GM04503 (cell line): ENCODE results near the gene TMTC1.
A peak's percentile ranks its signal among the peaks of the same experiment; 100 is the strongest.

Source experiments
- DNase-seq: peaks from one replicate; pipeline ENCODE4 v3.0.0-alpha.2; 2012; ENCODE audit warnings: low read depth

TMTC1 gene

DNA sequence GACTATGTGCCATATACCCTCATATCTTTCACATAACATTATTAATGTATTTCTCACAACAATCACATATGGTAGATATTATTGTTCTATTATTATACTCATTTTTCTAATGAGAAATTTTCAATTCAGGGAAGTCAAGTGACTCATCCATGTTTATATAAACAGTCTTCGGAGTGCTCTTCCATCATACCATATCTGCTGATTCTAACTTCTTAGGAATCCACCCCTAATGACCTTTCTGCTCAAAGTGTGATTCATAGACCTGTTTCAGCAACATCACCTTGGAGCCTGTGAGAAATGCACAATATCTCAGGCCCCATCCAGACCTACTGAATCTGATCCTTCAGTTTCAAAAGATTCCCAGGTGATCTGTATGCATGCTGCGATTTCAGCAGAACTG lies 246.4 kb downstream of the TMTC1 start:
- DNase-seq, result no peak

- DNase-seq, result no peak
These were observed 248.8 kb downstream of the TMTC1 start for GRCh38 chr12:29534935-29535334.

DNA sequence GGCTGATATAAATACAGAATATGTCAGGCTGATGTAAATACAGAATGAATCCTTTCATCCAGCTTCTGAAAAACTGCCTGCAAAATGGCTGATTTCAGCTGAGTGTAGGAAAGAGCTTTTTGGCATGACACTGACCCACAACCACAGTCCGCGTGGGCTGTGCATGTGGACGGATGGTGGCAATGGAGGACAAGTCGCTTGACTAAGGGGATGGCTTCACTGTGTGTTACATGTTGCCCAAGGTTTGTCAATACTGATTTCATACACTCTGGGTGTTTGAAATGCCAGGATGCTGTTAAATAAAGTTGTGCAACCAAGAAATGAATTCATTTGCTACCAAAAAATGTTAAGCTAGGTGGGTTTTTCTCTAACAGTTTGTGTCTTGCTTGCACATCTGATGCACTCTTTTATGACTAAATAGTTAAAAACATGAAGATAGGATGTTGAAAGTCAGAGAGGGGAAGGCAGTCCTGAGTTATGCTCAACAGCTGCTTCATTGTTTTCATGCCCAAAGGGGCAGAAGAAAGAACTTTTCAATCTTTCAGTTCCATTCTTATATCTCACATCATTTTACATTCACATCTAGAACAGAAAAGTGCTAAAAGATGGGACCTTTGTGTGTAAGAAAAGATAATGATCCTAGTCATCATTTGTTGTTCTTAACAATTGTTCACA lies 249.8 kb downstream of the TMTC1 start:
- no peak for DNase-seq

DNA sequence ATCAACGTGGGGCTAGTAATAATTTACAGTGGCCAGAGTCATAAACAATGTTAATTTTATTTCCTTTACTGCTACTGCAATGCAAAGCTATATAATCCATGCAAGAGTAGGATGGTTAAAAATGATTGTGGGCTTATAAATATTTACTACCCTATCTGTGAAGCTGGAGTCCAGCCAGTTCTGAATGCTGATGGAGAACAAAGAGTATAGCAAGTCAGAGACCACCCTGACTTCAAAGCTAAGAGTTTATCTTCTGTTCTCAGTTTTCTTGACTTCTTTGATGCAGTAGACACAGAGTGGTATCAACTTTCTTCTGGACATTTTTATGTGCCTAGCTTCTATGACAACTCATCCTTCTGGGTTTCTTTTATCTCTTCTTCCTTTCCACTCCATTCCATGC lies 252.3 kb downstream of the TMTC1 start:
- DNase-seq, result no peak

DNA sequence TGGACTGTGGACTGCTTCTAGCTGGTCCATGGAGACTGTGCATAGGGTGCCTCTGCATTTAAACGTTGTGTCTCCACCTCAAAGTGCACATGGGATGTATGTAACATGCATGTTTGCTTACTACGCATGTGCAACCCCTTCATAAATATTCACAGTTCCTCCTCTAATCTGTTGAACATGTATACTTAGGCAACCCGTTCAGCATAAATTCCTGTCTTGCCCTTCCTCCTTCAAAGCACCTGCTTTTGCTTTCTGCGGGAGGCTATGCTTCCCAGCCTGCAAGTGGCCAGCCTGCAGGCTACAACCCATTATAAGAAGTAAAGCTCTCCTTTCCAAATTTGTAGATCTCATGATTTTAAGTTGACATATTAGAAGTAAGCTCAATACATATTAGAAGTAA lies 253.3 kb downstream of the TMTC1 start:
- no peak for DNase-seq

- DNase-seq, result no peak
These were observed 255.6 kb downstream of the TMTC1 start for GRCh38 chr12:29528161-29528560.

GRCh38 chr12:29521951-29522350 lies 261.8 kb downstream of the TMTC1 start:
- no peak for DNase-seq

GRCh38 chr12:29519585-29520182 lies 264.1 kb downstream of the TMTC1 start:
- DNase-seq, result no peak

DNA sequence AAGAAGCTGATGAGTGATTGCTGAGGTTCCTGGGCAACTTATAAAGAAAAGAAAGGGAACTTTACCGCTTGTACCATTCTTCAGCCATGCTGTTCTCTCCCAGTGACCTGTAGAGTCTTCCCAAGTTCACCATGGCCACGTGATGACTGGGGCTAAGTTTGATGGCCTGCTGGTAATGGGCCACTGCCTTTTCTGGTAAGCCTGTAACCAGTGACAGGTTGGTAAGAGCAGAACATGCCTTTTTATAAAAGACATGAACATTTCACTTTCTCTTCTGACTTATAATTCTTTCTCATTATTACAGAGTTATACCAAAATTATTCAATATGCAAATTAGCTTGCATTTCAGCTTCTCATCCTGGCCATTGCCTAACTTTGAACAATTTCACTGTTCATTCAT lies 265.3 kb downstream of the TMTC1 start:
- DNase-seq, result no peak

- no peak for DNase-seq
These were observed 266.5 kb downstream of the TMTC1 start for GRCh38 chr12:29517264-29517663.

DNA sequence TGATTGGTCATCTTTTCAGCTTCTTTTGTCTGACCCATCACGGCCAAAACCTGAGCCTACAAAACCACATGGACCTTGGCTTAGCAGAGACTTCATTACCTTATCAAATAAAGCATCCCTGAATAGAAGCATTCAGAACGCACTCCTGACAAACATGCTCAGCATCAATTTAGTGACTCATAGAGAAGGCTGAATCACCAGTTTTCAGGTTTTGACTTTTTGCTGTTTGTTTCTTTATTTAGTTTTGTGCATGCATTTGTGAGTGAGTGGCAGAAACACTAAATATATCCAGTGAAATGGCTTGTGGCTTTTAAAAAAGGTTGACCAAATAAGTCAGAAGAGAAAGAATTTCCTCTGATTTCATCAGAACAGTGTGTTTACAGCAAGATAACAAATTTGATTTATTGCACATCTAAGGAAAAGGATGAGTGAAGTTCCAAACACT lies 267.3 kb downstream of the TMTC1 start:
- peak; percentile 3 for DNase-seq

- no peak for DNase-seq
These were observed 273.1 kb downstream of the TMTC1 start for GRCh38 chr12:29510591-29511185.

- DNase-seq, result no peak
These were observed 274.2 kb downstream of the TMTC1 start for GRCh38 chr12:29509503-29509902.

GRCh38 chr12:29508949-29509348 lies 274.8 kb downstream of the TMTC1 start:
- DNase-seq, result no peak

DNA sequence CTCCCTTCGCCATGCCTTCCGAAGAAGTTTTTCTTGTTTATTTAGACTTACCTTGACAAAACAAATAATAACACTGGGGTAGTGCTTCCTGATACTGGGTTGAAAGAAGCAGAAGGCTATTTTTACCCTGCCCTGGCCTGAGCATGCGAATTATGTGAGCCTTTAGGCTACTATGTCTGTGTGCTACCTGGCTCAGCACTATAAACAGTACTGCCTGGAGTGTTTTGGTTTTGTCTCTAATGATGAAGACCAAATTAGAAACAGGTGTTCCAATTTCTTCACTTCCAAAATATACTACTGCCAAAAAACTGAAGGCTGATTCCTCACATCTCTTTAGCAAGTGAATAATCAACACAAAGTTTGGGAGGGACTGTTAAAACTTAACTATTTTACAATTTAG lies 278.6 kb downstream of the TMTC1 start:
- no peak for DNase-seq

- DNase-seq, result no peak
These were observed 280.5 kb downstream of the TMTC1 start for GRCh38 chr12:29503283-29503682.

GRCh38 chr12:29499235-29499634 lies 284.5 kb downstream of the TMTC1 start:
- DNase-seq, result no peak

- no peak for DNase-seq
These were observed 286.2 kb downstream of the TMTC1 start, which contains the start of gene OVCH1 for GRCh38 chr12:29497588-29497987. Gene OVCH1, minus strand, starts transcription at chr12:29497686. Its CDS starts 0 bp downstream, at chr12:29497686.

GRCh38 chr12:29492891-29493290 lies 290.9 kb downstream of the TMTC1 start:
- DNase-seq, result no peak

DNA sequence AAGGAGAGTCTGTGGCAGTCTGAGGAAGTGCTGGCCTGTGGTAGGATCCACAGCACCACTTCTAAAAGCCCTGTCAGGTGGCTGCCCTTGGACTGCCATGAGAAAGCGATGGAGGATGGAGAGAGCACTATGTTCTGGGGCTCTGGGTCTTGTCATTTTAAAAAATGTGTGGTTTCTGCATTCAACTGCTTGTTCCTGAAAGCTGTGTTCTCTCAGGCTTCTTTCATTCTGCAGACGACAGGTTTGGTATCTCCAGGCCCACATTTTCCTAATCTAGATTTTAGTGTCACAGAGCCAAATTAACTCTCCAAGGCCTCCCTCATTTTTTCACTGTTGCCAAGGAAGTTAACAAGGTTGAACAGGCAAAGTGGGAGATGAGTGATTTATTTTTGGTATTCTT lies 296.8 kb downstream of the TMTC1 start:
- DNase-seq, result no peak

- DNase-seq, result no peak
These were observed 320.5 kb downstream of the TMTC1 start for GRCh38 chr12:29463198-29463597.

DNA sequence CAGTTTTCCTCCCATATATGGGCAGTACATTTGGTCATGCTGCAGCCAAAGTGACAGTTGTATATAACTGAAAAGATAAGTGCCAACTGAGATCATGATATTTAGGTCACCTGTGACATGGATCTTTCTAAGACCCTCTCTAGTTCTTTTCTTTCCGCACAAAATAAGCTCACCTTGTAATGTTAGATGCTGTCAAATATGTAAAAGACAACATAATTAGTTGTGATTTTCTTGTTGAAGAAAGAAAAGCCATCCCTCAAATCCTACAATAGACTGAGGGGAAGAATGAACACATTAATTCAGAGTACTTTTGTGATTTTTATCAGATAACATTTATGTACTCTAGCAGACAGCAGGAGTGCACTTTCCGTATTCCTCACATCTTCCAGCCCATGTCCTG lies 323.7 kb downstream of the TMTC1 start:
- no peak for DNase-seq

DNA sequence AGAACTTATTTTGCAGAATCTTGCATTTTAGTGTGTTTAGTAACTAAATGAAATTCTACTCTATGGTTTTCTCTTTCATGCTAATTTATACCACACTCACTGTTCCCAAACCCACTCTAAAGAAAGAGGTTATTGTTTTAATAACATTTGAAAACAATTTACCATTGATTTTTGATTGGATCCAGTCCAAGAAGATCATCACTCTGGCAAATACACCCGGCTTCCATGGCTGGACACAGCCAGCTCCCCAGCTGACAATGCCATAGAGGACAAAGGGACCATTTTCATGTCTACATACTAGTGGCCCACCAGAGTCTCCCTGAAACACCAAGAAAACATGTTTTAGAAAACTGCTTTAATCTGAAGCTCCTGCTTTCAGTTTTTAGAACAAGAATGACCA lies 328.7 kb downstream of the TMTC1 start:
- DNase-seq, result no peak

- DNase-seq, result no peak
These were observed 331.9 kb downstream of the TMTC1 start for GRCh38 chr12:29451888-29452287.
